Brain microvascular endothelial cell (primary cell): ENCODE data around the gene TMEM41B.
A peak's percentile ranks its signal among the peaks of the same experiment; 100 is the strongest.

Experiments
- DNase-seq: peaks from one replicate; pipeline ENCODE4 v3.0.0-alpha.2; 2020
- H3K27ac ChIP-seq: fragments of 250-450 bp; sonication (Bioruptor Pico); 2 replicates; pipeline ENCODE4 v1.5.1; 2020; ENCODE audit warnings: mild to moderate bottlenecking, moderate library complexity
- H3K27me3 ChIP-seq: fragments of 250-450 bp; sonication (Bioruptor Pico); replicated peaks from 2 replicates; pipeline ENCODE4 v1.5.1; 2020; ENCODE audit warnings: mild to moderate bottlenecking
- H3K36me3 ChIP-seq: fragments of 250-450 bp; sonication (Bioruptor Pico); replicated peaks from 2 replicates; pipeline ENCODE4 v1.5.1; 2020; ENCODE audit warnings: mild to moderate bottlenecking
- H3K4me3 ChIP-seq: 2 replicates; pipeline ENCODE4 v1.5.1; 2011; ENCODE audit warnings: low read depth, mild to moderate bottlenecking, control low read depth, low read length, moderate library complexity
- CTCF ChIP-seq: IDR thresholded peaks from 2 replicates; pipeline ENCODE4 v1.5.1; 2011; ENCODE audit warnings: low read depth, mild to moderate bottlenecking, moderate library complexity, low read length, control low read depth, inconsistent platforms; ENCODE audit errors: missing control alignments
- in situ Hi-C: cut with HindIII; loops from 2 replicates; pipeline ENCODE4 v1.10.0; 2017; ENCODE audit warnings: low sequenced_read_pairs, low pct_ligation_motif_present

Gene TMEM41B

GRCh38 chr11:9285850-9286587 lies 28.4 kb downstream of the TMEM41B start:
- in situ Hi-C loops = no loop called here
- no peaks in the 10 kb centered on the region for H3K27me3 ChIP-seq
- TF ChIP-seq CTCF = no peak
- no peak overlapping the region for H3K4me3 ChIP-seq
- DNase-seq = no peak
- H3K36me3 ChIP-seq = peaks cover 10% of the 10 kb centered on the region
- H3K27ac ChIP-seq = no peak overlapping the region

- no peak overlapping the region for H3K27ac ChIP-seq
- peak; percentile 73 for DNase-seq
- no peak overlapping the region for H3K4me3 ChIP-seq
- no peak for TF ChIP-seq CTCF
- in situ Hi-C loops = no loop called here
- H3K36me3 ChIP-seq = peaks cover 2% of the 10 kb centered on the region
- H3K27me3 ChIP-seq = no peaks in the 10 kb centered on the region
Observed at GRCh38 chr11:9280655-9281301, 33.6 kb downstream of the TMEM41B start.

- TF ChIP-seq CTCF = no peak
- H3K27ac ChIP-seq = no peak overlapping the region
- in situ Hi-C loops = no loop called here
- H3K4me3 ChIP-seq = no peak overlapping the region
- DNase-seq = no peak
- H3K36me3 ChIP-seq = peaks cover 2% of the 10 kb centered on the region
- H3K27me3 ChIP-seq = no peaks in the 10 kb centered on the region
Observed at GRCh38 chr11:9277176-9277575, 37.2 kb downstream of the TMEM41B start.

- Histone ChIP-seq H3K27me3 (no peaks in the 10 kb centered on the region), H3K36me3 (peaks cover 2% of the 10 kb centered on the region), H3K27ac (no peak overlapping the region), H3K4me3 (no peak overlapping the region)
- in situ Hi-C loops = no loop called here
- DNase-seq = no peak
- TF ChIP-seq CTCF = no peak
Observed at GRCh38 chr11:9276571-9276970, 37.8 kb downstream of the TMEM41B start.

- Histone ChIP-seq H3K27me3 (no peaks in the 10 kb centered on the region), H3K4me3 (no peak overlapping the region), H3K36me3 (peaks cover under 1% of the 10 kb centered on the region), H3K27ac (no peak overlapping the region)
- DNase-seq = no peak
- in situ Hi-C loops = no loop called here
- TF ChIP-seq CTCF = no peak
Observed at GRCh38 chr11:9274499-9275258, 39.7 kb downstream of the TMEM41B start.
